Measurements from ENCODE around the gene CCDC71.

CCDC71 gene

GRCh38 chr3:49170744-49171118 lies 4.6 kb upstream of the CCDC71 start:
- DNase-seq (ENCODE audit: low read depth): no peak

GRCh38 chr3:49166752-49167556 lies 823 bp upstream of the CCDC71 start:
- no peak for DNase-seq (ENCODE audit: low read depth)

- DNase-seq (ENCODE audit: low read depth): peak; percentile 11
Observed at GRCh38 chr3:49164983-49165720, 979 bp downstream of the CCDC71 start.

GRCh38 chr3:49163609-49164008 lies 2.5 kb downstream of the CCDC71 start:
- no peak for DNase-seq (ENCODE audit: low read depth)

- no peak for DNase-seq (ENCODE audit: low read depth)
Observed at GRCh38 chr3:49162751-49163419, 3.2 kb downstream of the CCDC71 start.

GRCh38 chr3:49161808-49162530 lies 4.2 kb downstream of the CCDC71 start:
- no peak for DNase-seq (ENCODE audit: low read depth)

GRCh38 chr3:49161197-49161596 lies 4.9 kb downstream of the CCDC71 start:
- no peak for DNase-seq (ENCODE audit: low read depth)

GRCh38 chr3:49158792-49159191 lies 7.3 kb downstream of the CCDC71 start:
- DNase-seq (ENCODE audit: low read depth): no peak

- peak; percentile 31 for DNase-seq (ENCODE audit: low read depth)
Observed at GRCh38 chr3:49158103-49158709, 7.9 kb downstream of the CCDC71 start.

- DNase-seq (ENCODE audit: low read depth): no peak
Observed at GRCh38 chr3:49157289-49157688, 8.8 kb downstream of the CCDC71 start.

- DNase-seq (ENCODE audit: low read depth): no peak
Observed at GRCh38 chr3:49153349-49153912, 12.7 kb downstream of the CCDC71 start.

GRCh38 chr3:49151610-49152009 lies 14.5 kb downstream of the CCDC71 start:
- DNase-seq (ENCODE audit: low read depth): no peak

- no peak for DNase-seq (ENCODE audit: low read depth)
Observed at GRCh38 chr3:49148159-49148558, 18.0 kb downstream of the CCDC71 start.

- no peak for DNase-seq (ENCODE audit: low read depth)
Observed at GRCh38 chr3:49140080-49140479, 26.1 kb downstream of the CCDC71 start.

- DNase-seq (ENCODE audit: low read depth): no peak
Observed at GRCh38 chr3:49135499-49135898, 30.6 kb downstream of the CCDC71 start.

GRCh38 chr3:49134471-49135265 lies 31.5 kb downstream of the CCDC71 start:
- DNase-seq (ENCODE audit: low read depth): peak; percentile 21

GRCh38 chr3:49133226-49133951 lies 32.7 kb downstream of the CCDC71 start:
- peak; percentile 95 for DNase-seq (ENCODE audit: low read depth)

GRCh38 chr3:49132437-49133225 lies 33.5 kb downstream of the CCDC71 start, which contains the start of gene LAMB2:
LAMB2 (minus strand) TSS chr3:49133050; CDS start chr3:49132867, 183 bp downstream.
- peak; percentile 94 for DNase-seq (ENCODE audit: low read depth)

- DNase-seq (ENCODE audit: low read depth): no peak
Observed at GRCh38 chr3:49132073-49132436, 34.1 kb downstream of the CCDC71 start.

All from EH (cell line).